NT2/D1 (cell line): Measurements from ENCODE around the gene TGFB3.

Experiments used
- YY1 ChIP-seq: IDR thresholded peaks from 2 replicates; pipeline ENCODE4 v1.6.1; 2011; ENCODE audit not compliant: insufficient read length, insufficient read depth
- ZNF274 ChIP-seq: IDR thresholded peaks from 2 replicates; pipeline ENCODE4 v1.6.1; 2011; ENCODE audit warnings: mild to moderate bottlenecking, low read depth, low read length

GRCh38 chr14:75999511-76000190, 17.9 kb upstream of the TGFB3 start:
- no peak for TF ChIP-seq YY1
- TF ChIP-seq ZNF274, result no peak
